ENCODE results near the gene SPATA2L. TPM values are rescaled to one million over a fixed set of nuclear protein-coding genes. Genes with fewer than 3 reads are reported as not detected.

SPATA2L gene
- total and polyA plus RNA-seq, 2 of the 13 experiments (the other 11 are each of a cell fraction or from before 2014, with no cell fraction given): 9.1 to 20.7 TPM

DNA sequence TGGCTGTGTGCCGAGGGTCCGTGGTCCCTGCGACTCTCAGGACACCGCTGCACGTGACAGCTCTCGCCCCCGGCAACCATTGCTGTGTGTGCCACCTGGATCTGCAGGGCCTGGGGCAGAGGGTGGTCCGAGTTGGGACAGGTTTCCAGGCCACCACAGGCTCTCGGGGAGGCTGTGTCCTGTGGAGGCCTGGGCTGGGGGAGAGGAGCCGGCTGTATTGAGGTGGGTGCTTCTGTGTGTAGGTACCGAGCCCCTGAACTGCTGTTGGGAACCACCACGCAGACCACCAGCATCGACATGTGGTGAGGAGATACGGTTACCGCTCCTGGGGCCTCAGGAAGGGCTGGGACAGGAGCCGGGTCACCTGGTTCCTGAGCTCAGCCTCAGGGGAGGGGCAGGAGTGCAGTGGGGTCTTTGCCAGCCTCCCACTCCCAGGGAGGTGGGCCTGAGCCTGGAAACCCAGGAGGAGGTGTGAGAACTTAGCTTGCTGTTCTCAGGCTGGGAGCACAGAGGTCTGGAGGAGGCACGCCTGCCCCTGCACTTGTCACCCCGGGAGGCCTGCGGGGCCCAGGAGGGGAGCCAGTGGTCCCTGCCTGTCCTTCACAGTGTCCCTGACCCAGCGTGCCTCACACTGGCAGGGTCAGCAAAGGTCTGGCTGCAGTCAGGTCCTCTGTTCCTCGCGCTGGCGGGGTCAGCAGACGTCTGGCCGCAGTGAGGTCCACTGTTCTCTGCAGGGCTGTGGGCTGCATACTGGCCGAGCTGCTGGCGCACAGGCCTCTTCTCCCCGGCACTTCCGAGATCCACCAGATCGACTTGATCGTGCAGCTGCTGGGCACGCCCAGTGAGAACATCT is 7.3 kb downstream of the SPATA2L start (continued):
- TF ChIP-seq, protein P1, sequence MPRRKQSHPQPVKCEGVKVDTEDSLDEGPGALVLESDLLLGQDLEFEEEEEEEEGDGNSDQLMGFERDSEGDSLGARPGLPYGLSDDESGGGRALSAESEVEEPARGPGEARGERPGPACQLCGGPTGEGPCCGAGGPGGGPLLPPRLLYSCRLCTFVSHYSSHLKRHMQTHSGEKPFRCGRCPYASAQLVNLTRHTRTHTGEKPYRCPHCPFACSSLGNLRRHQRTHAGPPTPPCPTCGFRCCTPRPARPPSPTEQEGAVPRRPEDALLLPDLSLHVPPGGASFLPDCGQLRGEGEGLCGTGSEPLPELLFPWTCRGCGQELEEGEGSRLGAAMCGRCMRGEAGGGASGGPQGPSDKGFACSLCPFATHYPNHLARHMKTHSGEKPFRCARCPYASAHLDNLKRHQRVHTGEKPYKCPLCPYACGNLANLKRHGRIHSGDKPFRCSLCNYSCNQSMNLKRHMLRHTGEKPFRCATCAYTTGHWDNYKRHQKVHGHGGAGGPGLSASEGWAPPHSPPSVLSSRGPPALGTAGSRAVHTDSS (CRISPR knock-in tag; conservative IDR thresholded peaks at IDR 0.05): no peak
- no peak for TF ChIP-seq NFE2L2 (IDR thresholded peaks at IDR 0.05; ENCODE audit: low read length)
- TF ChIP-seq ZNF781 (CRISPR knock-in tag; IDR thresholded peaks at IDR 0.05; ENCODE audit: borderline replicate concordance, not compliant biosample characterization): no peak
- TF ChIP-seq, protein P2, sequence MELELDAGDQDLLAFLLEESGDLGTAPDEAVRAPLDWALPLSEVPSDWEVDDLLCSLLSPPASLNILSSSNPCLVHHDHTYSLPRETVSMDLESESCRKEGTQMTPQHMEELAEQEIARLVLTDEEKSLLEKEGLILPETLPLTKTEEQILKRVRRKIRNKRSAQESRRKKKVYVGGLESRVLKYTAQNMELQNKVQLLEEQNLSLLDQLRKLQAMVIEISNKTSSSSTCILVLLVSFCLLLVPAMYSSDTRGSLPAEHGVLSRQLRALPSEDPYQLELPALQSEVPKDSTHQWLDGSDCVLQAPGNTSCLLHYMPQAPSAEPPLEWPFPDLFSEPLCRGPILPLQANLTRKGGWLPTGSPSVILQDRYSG (CRISPR knock-in tag; IDR thresholded peaks at IDR 0.05): no peak
- TF ChIP-seq, protein P3, sequence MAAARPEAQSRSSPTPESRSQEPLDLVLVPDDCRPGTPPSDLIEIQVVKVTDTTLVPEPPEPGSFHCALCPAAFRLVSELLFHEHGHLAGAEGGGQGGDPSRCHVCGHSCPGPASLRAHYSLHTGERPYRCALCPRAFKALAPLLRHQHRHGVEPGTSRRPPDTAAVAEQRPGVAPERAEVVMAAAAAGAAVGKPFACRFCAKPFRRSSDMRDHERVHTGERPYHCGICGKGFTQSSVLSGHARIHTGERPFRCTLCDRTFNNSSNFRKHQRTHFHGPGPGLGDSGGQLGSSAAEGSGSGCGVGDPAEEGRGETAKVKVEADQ (CRISPR knock-in tag; IDR thresholded peaks at IDR 0.05; ENCODE audit: borderline replicate concordance): no peak
- 0 out of 2 replicates have a peak, but pooled peaks have one; percentile 25 for TF ChIP-seq ZNF354B (CRISPR knock-in tag; IDR thresholded peaks at IDR 0.05)
- TF ChIP-seq, protein P4, sequence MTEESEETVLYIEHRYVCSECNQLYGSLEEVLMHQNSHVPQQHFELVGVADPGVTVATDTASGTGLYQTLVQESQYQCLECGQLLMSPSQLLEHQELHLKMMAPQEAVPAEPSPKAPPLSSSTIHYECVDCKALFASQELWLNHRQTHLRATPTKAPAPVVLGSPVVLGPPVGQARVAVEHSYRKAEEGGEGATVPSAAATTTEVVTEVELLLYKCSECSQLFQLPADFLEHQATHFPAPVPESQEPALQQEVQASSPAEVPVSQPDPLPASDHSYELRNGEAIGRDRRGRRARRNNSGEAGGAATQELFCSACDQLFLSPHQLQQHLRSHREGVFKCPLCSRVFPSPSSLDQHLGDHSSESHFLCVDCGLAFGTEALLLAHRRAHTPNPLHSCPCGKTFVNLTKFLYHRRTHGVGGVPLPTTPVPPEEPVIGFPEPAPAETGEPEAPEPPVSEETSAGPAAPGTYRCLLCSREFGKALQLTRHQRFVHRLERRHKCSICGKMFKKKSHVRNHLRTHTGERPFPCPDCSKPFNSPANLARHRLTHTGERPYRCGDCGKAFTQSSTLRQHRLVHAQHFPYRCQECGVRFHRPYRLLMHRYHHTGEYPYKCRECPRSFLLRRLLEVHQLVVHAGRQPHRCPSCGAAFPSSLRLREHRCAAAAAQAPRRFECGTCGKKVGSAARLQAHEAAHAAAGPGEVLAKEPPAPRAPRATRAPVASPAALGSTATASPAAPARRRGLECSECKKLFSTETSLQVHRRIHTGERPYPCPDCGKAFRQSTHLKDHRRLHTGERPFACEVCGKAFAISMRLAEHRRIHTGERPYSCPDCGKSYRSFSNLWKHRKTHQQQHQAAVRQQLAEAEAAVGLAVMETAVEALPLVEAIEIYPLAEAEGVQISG (CRISPR knock-in tag; IDR thresholded peaks at IDR 0.05): no peak; the same call in 1 of the 2 replicates
- no peak for TF ChIP-seq GZF1 (CRISPR knock-in tag; IDR thresholded peaks at IDR 0.05)
- TF ChIP-seq, protein P5, sequence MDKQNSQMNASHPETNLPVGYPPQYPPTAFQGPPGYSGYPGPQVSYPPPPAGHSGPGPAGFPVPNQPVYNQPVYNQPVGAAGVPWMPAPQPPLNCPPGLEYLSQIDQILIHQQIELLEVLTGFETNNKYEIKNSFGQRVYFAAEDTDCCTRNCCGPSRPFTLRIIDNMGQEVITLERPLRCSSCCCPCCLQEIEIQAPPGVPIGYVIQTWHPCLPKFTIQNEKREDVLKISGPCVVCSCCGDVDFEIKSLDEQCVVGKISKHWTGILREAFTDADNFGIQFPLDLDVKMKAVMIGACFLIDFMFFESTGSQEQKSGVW (CRISPR knock-in tag; IDR thresholded peaks at IDR 0.05; ENCODE audit: borderline replicate concordance): no peak
- TF ChIP-seq ZBTB20 (CRISPR knock-in tag; IDR thresholded peaks at IDR 0.05; ENCODE audit: borderline replicate concordance, low read depth): no peak
- TF ChIP-seq, protein P6, sequence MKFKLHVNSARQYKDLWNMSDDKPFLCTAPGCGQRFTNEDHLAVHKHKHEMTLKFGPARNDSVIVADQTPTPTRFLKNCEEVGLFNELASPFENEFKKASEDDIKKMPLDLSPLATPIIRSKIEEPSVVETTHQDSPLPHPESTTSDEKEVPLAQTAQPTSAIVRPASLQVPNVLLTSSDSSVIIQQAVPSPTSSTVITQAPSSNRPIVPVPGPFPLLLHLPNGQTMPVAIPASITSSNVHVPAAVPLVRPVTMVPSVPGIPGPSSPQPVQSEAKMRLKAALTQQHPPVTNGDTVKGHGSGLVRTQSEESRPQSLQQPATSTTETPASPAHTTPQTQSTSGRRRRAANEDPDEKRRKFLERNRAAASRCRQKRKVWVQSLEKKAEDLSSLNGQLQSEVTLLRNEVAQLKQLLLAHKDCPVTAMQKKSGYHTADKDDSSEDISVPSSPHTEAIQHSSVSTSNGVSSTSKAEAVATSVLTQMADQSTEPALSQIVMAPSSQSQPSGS (CRISPR knock-in tag; IDR thresholded peaks at IDR 0.05): 0 out of 2 replicates have a peak, but pooled peaks have one; percentile 45
- no peak; the same call in 1 of the 2 replicates for TF ChIP-seq ZNF772 (CRISPR knock-in tag; IDR thresholded peaks at IDR 0.05)
- no peak for TF ChIP-seq ZNF256 (CRISPR knock-in tag; conservative IDR thresholded peaks at IDR 0.05)
- peak in 1 of 2 experiments; percentile 29; a peak in 1 of 4 replicates for TF ChIP-seq EP300 (IDR thresholded peaks at IDR 0.05; ENCODE audit: low read depth in 2 of 2, low read length in 2 of 2)
- TF ChIP-seq EP300 (CRISPR knock-in tag; IDR thresholded peaks at IDR 0.05; ENCODE audit: borderline replicate concordance): 0 out of 2 replicates have a peak, but pooled peaks have one; percentile 49
- TF ChIP-seq ZNF235 (CRISPR knock-in tag; IDR thresholded peaks at IDR 0.05; ENCODE audit: borderline replicate concordance): no peak
